Measurements from ENCODE around the gene UPK3BL1.
"Not testable (repeated sequence)": the region's sequence is repeated elsewhere in the genome, so short reads cannot be mapped to it uniquely, and the experiment has no call there.

UPK3BL1 gene

GRCh38 chr7:102627271-102627904, 15.2 kb downstream of the UPK3BL1 start:
- DNase-seq, result not testable (repeated sequence)

- not testable (repeated sequence) for DNase-seq
These were observed 24.5 kb downstream of the UPK3BL1 start for GRCh38 chr7:102618122-102618521.

- DNase-seq, result peak; percentile 0
These were observed 26.0 kb downstream of the UPK3BL1 start, which contains the start of gene RASA4 for GRCh38 chr7:102616507-102617125. Gene RASA4 (minus strand): TSS chr7:102616756. CDS start chr7:102616689, 67 bp downstream.

- not testable (repeated sequence) for DNase-seq
These were observed 26.7 kb downstream of the UPK3BL1 start for GRCh38 chr7:102615930-102616329.

- not testable (repeated sequence) for DNase-seq
These were observed 27.7 kb downstream of the UPK3BL1 start for GRCh38 chr7:102614873-102615272.

GRCh38 chr7:102614346-102614697, 28.3 kb downstream of the UPK3BL1 start:
- not testable (repeated sequence) for DNase-seq

GRCh38 chr7:102613575-102614345, 28.8 kb downstream of the UPK3BL1 start:
- not testable (repeated sequence) for DNase-seq

- DNase-seq, result peak; percentile 72
These were observed 30.8 kb downstream of the UPK3BL1 start for GRCh38 chr7:102611675-102612325.

GRCh38 chr7:102611013-102611674, 31.4 kb downstream of the UPK3BL1 start:
- not testable (repeated sequence) for DNase-seq

GRCh38 chr7:102610441-102610840, 32.1 kb downstream of the UPK3BL1 start:
- DNase-seq, result not testable (repeated sequence)

- not testable (repeated sequence) for DNase-seq
These were observed 32.9 kb downstream of the UPK3BL1 start for GRCh38 chr7:102609734-102610133.

GRCh38 chr7:102606848-102607247, 35.7 kb downstream of the UPK3BL1 start:
- not testable (repeated sequence) for DNase-seq

GRCh38 chr7:102604431-102605145, 38.0 kb downstream of the UPK3BL1 start:
- DNase-seq, result not testable (repeated sequence)

- DNase-seq, result not testable (repeated sequence)
These were observed 40.3 kb downstream of the UPK3BL1 start for GRCh38 chr7:102602317-102602716.

GRCh38 chr7:102599699-102600098, 42.9 kb downstream of the UPK3BL1 start:
- not testable (repeated sequence) for DNase-seq

- DNase-seq, result not testable (repeated sequence)
These were observed 46.6 kb downstream of the UPK3BL1 start for GRCh38 chr7:102596036-102596435.

- DNase-seq, result not testable (repeated sequence)
These were observed 48.8 kb downstream of the UPK3BL1 start for GRCh38 chr7:102593637-102594334.

GRCh38 chr7:102592477-102593019, 50.0 kb downstream of the UPK3BL1 start:
- not testable (repeated sequence) for DNase-seq

GRCh38 chr7:102589857-102590256, 52.7 kb downstream of the UPK3BL1 start:
- DNase-seq, result not testable (repeated sequence)
